ENCODE data around the gene SIRT7. TPM values are rescaled to one million over a fixed set of nuclear protein-coding genes. Genes with fewer than 3 reads are reported as not detected.

SIRT7 gene
- total RNA-seq, 1 experiment from 2014 or later, result 24.2 TPM

DNA sequence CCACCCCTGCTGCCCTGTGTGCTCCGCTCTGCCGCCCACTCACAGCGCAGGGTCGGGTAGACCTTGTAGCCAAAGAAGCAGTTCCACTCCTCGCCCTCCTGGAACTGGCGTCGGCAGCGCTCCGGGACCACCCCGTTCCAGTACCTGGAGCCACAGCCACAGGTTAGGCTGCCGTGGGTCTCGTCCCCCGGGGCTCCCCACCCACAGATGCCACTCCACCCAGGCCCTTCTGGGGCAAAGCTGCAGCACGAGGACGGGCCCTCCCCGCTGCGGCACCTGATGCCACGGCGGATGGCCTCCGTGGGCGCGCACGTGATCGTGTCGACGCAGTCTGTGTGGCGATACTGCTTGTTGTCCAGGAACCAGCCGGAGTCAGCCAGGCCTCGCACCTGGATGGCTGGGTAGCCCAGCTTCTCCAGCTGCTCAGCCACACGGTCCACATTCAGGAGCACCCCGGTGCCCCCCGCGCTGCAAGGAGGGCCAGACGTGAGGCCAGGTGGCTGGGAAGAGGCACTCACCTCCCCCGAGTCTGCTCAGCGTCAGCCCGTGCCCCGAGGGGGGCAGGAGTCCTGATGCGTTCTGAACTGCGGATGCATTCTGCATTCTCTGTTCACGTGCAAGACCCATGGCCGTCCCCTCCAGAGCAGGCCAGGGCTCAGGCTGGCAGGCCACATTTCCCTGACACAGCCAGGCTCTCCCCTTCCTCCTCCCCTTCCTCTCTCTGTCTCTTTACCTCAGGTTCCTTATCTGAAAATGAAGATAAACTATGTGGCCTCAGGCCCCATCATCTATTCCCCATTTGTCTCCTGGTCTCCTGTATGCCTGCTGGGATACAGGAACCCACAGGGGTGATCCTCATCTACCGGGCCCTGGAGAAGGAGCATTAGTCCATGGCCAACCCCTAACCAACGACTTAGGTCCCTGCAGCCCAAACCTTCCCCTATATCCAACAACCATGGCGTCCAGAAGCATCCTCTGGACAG is 38.9 kb upstream of the SIRT7 start:
- Mint-ChIP-seq H3K4me3 (no peak overlapping the region), H3K36me3 (no peaks in the 10 kb centered on the region), H3K27ac (no peak overlapping the region), H3K27me3 (ENCODE audit: low read depth) (peaks cover 41% of the 10 kb centered on the region), H3K4me1 (no peaks in the 10 kb centered on the region), H3K9me3 (no peaks in the 10 kb centered on the region)
- POLR2A ChIA-PET, result no interaction called here
- DNase-seq (ENCODE audit: low spot score) (no peak), ATAC-seq (no peak)
- CTCF ChIA-PET, result no interaction called here
- TF ChIP-seq ZNF671 (CRISPR knock-in tag; IDR thresholded peaks at IDR 0.05) (no peak), TEAD4 (CRISPR knock-in tag; IDR thresholded peaks at IDR 0.05) (no peak), ZNF263 (CRISPR knock-in tag; IDR thresholded peaks at IDR 0.05; ENCODE audit: low read depth) (no peak), TEAD1 (CRISPR knock-in tag; IDR thresholded peaks at IDR 0.05) (no peak), HMGA2 (CRISPR knock-in tag; IDR thresholded peaks at IDR 0.05) (no peak)
- TF ChIP-seq, protein P1, sequence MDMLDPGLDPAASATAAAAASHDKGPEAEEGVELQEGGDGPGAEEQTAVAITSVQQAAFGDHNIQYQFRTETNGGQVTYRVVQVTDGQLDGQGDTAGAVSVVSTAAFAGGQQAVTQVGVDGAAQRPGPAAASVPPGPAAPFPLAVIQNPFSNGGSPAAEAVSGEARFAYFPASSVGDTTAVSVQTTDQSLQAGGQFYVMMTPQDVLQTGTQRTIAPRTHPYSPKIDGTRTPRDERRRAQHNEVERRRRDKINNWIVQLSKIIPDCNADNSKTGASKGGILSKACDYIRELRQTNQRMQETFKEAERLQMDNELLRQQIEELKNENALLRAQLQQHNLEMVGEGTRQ (CRISPR knock-in tag; IDR thresholded peaks at IDR 0.05), result no peak
- TF ChIP-seq, protein P2, sequence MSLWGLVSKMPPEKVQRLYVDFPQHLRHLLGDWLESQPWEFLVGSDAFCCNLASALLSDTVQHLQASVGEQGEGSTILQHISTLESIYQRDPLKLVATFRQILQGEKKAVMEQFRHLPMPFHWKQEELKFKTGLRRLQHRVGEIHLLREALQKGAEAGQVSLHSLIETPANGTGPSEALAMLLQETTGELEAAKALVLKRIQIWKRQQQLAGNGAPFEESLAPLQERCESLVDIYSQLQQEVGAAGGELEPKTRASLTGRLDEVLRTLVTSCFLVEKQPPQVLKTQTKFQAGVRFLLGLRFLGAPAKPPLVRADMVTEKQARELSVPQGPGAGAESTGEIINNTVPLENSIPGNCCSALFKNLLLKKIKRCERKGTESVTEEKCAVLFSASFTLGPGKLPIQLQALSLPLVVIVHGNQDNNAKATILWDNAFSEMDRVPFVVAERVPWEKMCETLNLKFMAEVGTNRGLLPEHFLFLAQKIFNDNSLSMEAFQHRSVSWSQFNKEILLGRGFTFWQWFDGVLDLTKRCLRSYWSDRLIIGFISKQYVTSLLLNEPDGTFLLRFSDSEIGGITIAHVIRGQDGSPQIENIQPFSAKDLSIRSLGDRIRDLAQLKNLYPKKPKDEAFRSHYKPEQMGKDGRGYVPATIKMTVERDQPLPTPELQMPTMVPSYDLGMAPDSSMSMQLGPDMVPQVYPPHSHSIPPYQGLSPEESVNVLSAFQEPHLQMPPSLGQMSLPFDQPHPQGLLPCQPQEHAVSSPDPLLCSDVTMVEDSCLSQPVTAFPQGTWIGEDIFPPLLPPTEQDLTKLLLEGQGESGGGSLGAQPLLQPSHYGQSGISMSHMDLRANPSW (CRISPR knock-in tag; conservative IDR thresholded peaks at IDR 0.05; ENCODE audit: low read depth), result no peak
- TF ChIP-seq, protein P3, sequence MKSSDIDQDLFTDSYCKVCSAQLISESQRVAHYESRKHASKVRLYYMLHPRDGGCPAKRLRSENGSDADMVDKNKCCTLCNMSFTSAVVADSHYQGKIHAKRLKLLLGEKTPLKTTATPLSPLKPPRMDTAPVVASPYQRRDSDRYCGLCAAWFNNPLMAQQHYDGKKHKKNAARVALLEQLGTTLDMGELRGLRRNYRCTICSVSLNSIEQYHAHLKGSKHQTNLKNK (CRISPR knock-in tag; IDR thresholded peaks at IDR 0.05), result no peak

DNA sequence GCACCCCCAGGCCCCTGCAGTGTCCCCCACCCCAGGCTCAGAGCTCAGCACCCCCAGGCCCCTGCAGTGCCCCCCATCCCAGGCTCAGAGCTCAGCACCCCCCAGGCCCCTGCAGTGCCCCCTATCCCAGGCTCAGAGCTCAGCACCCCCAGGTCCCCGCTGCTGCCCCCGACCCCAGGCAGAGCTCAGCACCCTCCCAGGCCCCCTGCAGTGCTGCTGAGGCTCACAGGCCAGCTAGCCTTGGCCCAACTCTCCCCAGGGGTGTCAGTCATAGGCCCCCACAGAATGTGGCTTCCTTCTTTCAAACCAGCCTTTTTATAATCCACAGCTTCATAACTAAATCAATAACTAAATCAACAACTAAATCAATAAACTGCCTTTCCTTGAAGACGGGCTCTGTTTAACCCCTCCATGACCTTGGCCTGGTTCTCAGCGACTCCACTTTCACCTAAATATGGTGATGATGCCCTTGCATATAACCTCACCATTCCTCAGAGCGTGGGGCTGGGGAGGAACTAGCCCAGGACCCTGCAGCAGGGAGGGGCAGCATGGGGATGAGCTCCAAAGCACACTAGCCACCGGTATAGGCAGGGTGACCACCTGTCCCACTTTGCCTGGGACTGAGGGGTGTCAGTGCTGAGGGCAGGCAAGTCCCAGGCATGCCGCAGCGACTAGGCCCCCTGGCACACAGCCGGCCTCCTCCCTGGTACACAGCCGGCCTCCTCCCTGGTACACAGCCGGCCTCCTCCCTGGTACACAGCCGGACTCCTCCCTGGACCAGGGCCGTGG is 38.0 kb upstream of the SIRT7 start:
- ATAC-seq, result no peak
- Mint-ChIP-seq H3K36me3 (no peaks in the 10 kb centered on the region), H3K4me3 (no peak overlapping the region), H3K27me3 (ENCODE audit: low read depth) (peaks cover 38% of the 10 kb centered on the region), H3K27ac (no peak overlapping the region), H3K9me3 (no peaks in the 10 kb centered on the region), H3K4me1 (no peaks in the 10 kb centered on the region)
- DNase-seq (ENCODE audit: low spot score), result no peak
- TF ChIP-seq JUN (CRISPR knock-in tag; IDR thresholded peaks at IDR 0.05), result no peak
- TF ChIP-seq, protein P2 (CRISPR knock-in tag; conservative IDR thresholded peaks at IDR 0.05; ENCODE audit: low read depth), result no peak
- TF ChIP-seq, protein P4, sequence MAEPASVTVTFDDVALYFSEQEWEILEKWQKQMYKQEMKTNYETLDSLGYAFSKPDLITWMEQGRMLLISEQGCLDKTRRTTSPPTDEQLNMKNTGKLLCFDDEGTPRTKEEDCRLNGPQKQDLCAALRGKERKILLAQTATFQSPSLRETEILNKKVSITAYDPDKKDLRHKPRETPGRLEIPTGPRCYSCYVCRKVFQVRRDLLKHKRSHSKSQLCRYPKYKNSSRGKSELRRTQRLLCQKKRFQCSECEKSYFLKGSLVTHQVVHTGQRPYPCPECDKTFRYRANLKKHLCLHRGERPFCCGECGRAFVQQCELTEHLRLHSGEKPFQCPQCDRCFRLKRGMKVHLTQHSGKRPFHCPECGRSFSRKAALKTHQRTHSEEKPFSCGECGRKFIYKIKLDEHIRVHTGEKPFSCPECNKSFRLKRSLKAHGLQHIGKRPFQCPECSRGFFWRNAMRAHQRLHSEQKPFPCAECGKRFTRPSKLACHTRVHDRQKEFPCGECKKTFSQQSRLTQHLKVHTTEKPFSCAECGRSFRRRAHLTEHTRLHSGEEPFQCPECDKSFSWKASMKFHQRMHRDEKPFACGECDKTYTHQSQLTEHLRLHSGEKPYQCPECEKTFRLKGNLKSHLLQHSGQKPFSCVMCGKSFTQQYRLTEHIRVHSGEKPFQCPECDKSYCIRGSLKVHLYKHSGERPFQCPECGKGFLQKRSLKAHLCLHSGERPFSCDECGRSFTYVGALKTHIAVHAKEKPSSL (CRISPR knock-in tag; conservative IDR thresholded peaks at IDR 0.05), result no peak
- no peak for TF ChIP-seq GTF2I (CRISPR knock-in tag; conservative IDR thresholded peaks at IDR 0.05)
- TF ChIP-seq CREM (CRISPR knock-in tag; IDR thresholded peaks at IDR 0.05), result no peak
- TF ChIP-seq, protein P5, sequence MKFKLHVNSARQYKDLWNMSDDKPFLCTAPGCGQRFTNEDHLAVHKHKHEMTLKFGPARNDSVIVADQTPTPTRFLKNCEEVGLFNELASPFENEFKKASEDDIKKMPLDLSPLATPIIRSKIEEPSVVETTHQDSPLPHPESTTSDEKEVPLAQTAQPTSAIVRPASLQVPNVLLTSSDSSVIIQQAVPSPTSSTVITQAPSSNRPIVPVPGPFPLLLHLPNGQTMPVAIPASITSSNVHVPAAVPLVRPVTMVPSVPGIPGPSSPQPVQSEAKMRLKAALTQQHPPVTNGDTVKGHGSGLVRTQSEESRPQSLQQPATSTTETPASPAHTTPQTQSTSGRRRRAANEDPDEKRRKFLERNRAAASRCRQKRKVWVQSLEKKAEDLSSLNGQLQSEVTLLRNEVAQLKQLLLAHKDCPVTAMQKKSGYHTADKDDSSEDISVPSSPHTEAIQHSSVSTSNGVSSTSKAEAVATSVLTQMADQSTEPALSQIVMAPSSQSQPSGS (CRISPR knock-in tag; IDR thresholded peaks at IDR 0.05; ENCODE audit: borderline replicate concordance, low read depth), result no peak
- TF ChIP-seq RORB (CRISPR knock-in tag; IDR thresholded peaks at IDR 0.05), result no peak
- TF ChIP-seq, protein P3 (CRISPR knock-in tag; IDR thresholded peaks at IDR 0.05), result no peak
- CTCF ChIA-PET, result interaction anchor here (1.0 to 1.9 kb wide), 3 partner anchors 40 to 82 kb away, joined by 3 to 9 read pairs (median 4); partner anchors contain the start of gene DCXR
- POLR2A ChIA-PET, result no interaction called here
